HepG2 (cell line): ENCODE results near the gene VSIG2. TPM values are rescaled to one million over a fixed set of nuclear protein-coding genes. Genes with fewer than 3 reads are reported as not detected.
A peak's percentile ranks its signal among the peaks of the same experiment; 100 is the strongest.

Experiments used
- ATRX ChIP-seq: sonication (generic); formaldehyde crosslinking; IDR thresholded peaks from 2 replicates; pipeline ENCODE4 v1.4.0; 2020; ENCODE audit warnings: missing genetic modification reagents, borderline replicate concordance
- CCDC6 ChIP-seq: sonication (generic); formaldehyde crosslinking; IDR thresholded peaks from 2 replicates; pipeline ENCODE4 v1.8.1; 2022; ENCODE audit warnings: mild to moderate bottlenecking, missing genetic modification reagents, moderate library complexity
- FOXJ3 ChIP-seq: sonication (generic); formaldehyde crosslinking; IDR thresholded peaks from 2 replicates; pipeline ENCODE4 v1.4.0; 2020; ENCODE audit warnings: missing genetic modification reagents, mild to moderate bottlenecking, borderline replicate concordance
- GABPB1 ChIP-seq: IDR thresholded peaks from 2 replicates; pipeline ENCODE4 v1.6.1; 2016; ENCODE audit warnings: mild to moderate bottlenecking, missing genetic modification reagents, moderate library complexity, missing compliant biosample characterization
- KLF13 ChIP-seq: sonication (generic); formaldehyde crosslinking; IDR thresholded peaks from 2 replicates; pipeline ENCODE4 v1.4.0; 2020; ENCODE audit warnings: mild to moderate bottlenecking, missing genetic modification reagents
- MZF1 ChIP-seq: sonication (generic); formaldehyde crosslinking; IDR thresholded peaks from 2 replicates; pipeline ENCODE4 v1.8.1; 2023; ENCODE audit warnings: mild to moderate bottlenecking, missing genetic modification reagents, borderline replicate concordance
- NCOA1 ChIP-seq: sonication (generic); formaldehyde crosslinking; IDR thresholded peaks from 2 replicates; pipeline ENCODE4 v1.9.0; 2021; ENCODE audit warnings: missing genetic modification reagents
- NFIB ChIP-seq: sonication (generic); formaldehyde crosslinking; IDR thresholded peaks from 2 replicates; pipeline ENCODE4 v1.9.0; 2021; ENCODE audit warnings: missing genetic modification reagents, mild to moderate bottlenecking, borderline replicate concordance
- NR2F2 ChIP-seq: IDR thresholded peaks from 2 replicates; pipeline ENCODE4 v1.6.1; 2012; ENCODE audit warnings: low read depth, inconsistent platforms, borderline replicate concordance
- PAF1 ChIP-seq: IDR thresholded peaks from 2 replicates; pipeline ENCODE4 v1.6.1; 2016; ENCODE audit warnings: missing genetic modification reagents, missing compliant biosample characterization
- PCBP1 ChIP-seq: fragments of 200-400 bp; formaldehyde crosslinking; IDR thresholded peaks from 2 replicates; pipeline ENCODE4 v1.6.1; 2017; ENCODE audit warnings: mild to moderate bottlenecking, low read depth, low read length, borderline replicate concordance
- PHB2 ChIP-seq: fragments of 450-650 bp; IDR thresholded peaks from 2 replicates; pipeline ENCODE4 v1.6.1; 2018; ENCODE audit not compliant: partially characterized antibody
- SIX4 ChIP-seq: sonication (generic); formaldehyde crosslinking; IDR thresholded peaks from 2 replicates; pipeline ENCODE4 v1.4.0; 2020; ENCODE audit warnings: missing genetic modification reagents
- SRY ChIP-seq: sonication (generic); formaldehyde crosslinking; IDR thresholded peaks from 2 replicates; pipeline ENCODE4 v1.8.0; 2022; ENCODE audit warnings: mild to moderate bottlenecking, missing genetic modification reagents
- TRIM24 ChIP-seq: sonication (generic); formaldehyde crosslinking; IDR thresholded peaks from 2 replicates; pipeline ENCODE4 v1.8.0; 2022; ENCODE audit warnings: mild to moderate bottlenecking, missing genetic modification reagents
- XRCC5 ChIP-seq: fragments of 200-400 bp; formaldehyde crosslinking; optimal IDR thresholded peaks from 2 replicates; pipeline ENCODE3; 2017; ENCODE audit warnings: mild to moderate bottlenecking, low read length
- ZBTB21 ChIP-seq: sonication (generic); formaldehyde crosslinking; IDR thresholded peaks from 2 replicates; pipeline ENCODE4 v1.4.0; 2020; ENCODE audit warnings: missing genetic modification reagents
- ZNF337 ChIP-seq: sonication (generic); formaldehyde crosslinking; IDR thresholded peaks from 2 replicates; pipeline ENCODE4 v1.5.1; 2020; ENCODE audit warnings: missing genetic modification reagents, low read depth, mild to moderate bottlenecking, borderline replicate concordance
- ZNF703 ChIP-seq: sonication (generic); formaldehyde crosslinking; IDR thresholded peaks from 2 replicates; pipeline ENCODE4 v1.5.1; 2020; ENCODE audit warnings: missing genetic modification reagents, mild to moderate bottlenecking, moderate library complexity, borderline replicate concordance
- ZNF841 ChIP-seq: sonication (generic); formaldehyde crosslinking; IDR thresholded peaks from 2 replicates; pipeline ENCODE4 v1.8.1; 2023; ENCODE audit warnings: missing genetic modification reagents, borderline replicate concordance
- polyA plus RNA-seq, 8 experiments: library from polyadenylated mRNA; depleted of rRNA in 3 of 8; stranded (reverse) in 7 of 8; unstranded in 1 of 8; fragments of >200 nt; fragmentation: Illumina TruSeq in 4 of 8; extraction: Trizol in 4 of 8; gene quantifications; 2 replicates each; pipeline versions ENCODE4 v1.2.1 to v1.2.3, GENCODE V29; 2011 to 2016; ENCODE audit warnings: low read depth in 4 of 8, missing spikeins in 1 of 8, mixed read lengths in 1 of 8; ENCODE audit not compliant: insufficient read depth in 1 of 8
- total RNA-seq, 5 experiments: library from RNA; depleted of rRNA; stranded (reverse); fragments of >200 nt; fragmentation: Illumina TruSeq; extraction: Trizol; gene quantifications; 2 replicates each; pipeline ENCODE4 v1.2.3, GENCODE V29; 2016; ENCODE audit warnings: low read depth in 1 of 5
- TF ChIP-seq, protein P1 (sequence below): IDR thresholded peaks from 2 replicates; pipeline ENCODE4 v1.6.1; 2016; ENCODE audit warnings: mild to moderate bottlenecking
- TF ChIP-seq, protein P2 (sequence below): sonication (generic); formaldehyde crosslinking; IDR thresholded peaks from 2 replicates; pipeline ENCODE4 v1.8.0; 2023; ENCODE audit warnings: mild to moderate bottlenecking, missing genetic modification reagents
- TF ChIP-seq, protein P3 (sequence below): IDR thresholded peaks from 2 replicates; pipeline ENCODE4 v1.6.1; 2018; ENCODE audit warnings: missing genetic modification reagents
- TF ChIP-seq, protein P4 (sequence below): sonication (generic); formaldehyde crosslinking; IDR thresholded peaks from 2 replicates; pipeline ENCODE4 v1.4.0; 2020; ENCODE audit warnings: mild to moderate bottlenecking, missing genetic modification reagents
- TF ChIP-seq, protein P5 (sequence below): sonication (generic); formaldehyde crosslinking; IDR thresholded peaks from 2 replicates; pipeline ENCODE4 v1.8.0; 2022; ENCODE audit warnings: mild to moderate bottlenecking, missing genetic modification reagents, moderate library complexity

Gene VSIG2
- total and polyA plus RNA-seq, 2 of the 13 experiments (the other 11 are each of a cell fraction or from before 2014, with no cell fraction given): 0.80 to 2.7 TPM

DNA sequence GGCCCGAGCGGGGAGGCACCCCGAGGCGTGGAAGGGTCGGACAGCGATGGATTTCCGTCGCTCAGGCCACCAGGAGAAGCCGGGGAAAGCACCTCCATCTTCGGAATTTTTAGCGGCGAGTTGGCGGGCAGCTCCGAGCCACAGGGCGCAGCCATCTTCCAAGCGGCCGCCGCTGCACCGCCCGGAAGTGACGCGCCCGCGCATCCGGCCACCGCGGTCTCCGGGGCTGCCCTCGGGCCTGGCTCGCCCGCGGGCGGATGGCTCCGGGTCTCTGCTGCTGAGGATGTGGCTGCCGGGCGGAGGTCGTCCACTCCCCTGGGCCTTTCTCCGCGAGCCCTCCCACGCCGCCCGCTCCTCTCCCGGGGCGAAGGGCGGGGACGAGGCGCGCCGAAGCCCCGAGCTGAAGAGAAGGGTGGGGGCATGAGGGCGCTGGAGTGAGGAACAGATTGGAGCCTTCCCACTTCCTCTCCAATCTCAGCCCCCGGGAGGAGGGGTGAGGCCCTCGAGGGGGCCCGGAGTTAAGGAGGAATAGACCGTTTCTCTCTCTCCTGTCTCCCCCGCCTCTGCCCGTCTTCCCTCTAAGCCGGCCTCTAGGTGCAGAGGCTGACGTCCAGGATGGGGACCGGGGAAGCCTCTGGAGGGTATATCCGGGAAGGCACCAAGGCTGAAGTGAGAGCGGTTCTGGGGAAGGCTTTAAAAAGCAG lies 48.3 kb upstream of the VSIG2 start, which contains the start of gene MSANTD2 (continued):
- TF ChIP-seq, protein P1, sequence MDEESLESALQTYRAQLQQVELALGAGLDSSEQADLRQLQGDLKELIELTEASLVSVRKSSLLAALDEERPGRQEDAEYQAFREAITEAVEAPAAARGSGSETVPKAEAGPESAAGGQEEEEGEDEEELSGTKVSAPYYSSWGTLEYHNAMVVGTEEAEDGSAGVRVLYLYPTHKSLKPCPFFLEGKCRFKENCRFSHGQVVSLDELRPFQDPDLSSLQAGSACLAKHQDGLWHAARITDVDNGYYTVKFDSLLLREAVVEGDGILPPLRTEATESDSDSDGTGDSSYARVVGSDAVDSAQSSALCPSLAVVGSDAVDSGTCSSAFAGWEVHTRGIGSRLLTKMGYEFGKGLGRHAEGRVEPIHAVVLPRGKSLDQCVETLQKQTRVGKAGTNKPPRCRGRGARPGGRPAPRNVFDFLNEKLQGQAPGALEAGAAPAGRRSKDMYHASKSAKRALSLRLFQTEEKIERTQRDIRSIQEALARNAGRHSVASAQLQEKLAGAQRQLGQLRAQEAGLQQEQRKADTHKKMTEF (CRISPR knock-in tag): peak; percentile 77; the same call in 1 of the 2 replicates
- no peak for TF ChIP-seq NR2F2
- TF ChIP-seq PHB2: no peak
- TF ChIP-seq SRY (CRISPR knock-in tag): peak; percentile 79
- TF ChIP-seq PAF1: no peak
- no peak for TF ChIP-seq ZBTB21 (CRISPR knock-in tag)
- TF ChIP-seq ZNF337: 0 out of 2 replicates have a peak, but pooled peaks have one; percentile 67
- no peak for TF ChIP-seq SIX4
- TF ChIP-seq GABPB1: peak; percentile 95
- TF ChIP-seq XRCC5: peak; percentile 67
- TF ChIP-seq CCDC6 (CRISPR knock-in tag): no peak
- 0 out of 2 replicates have a peak, but pooled peaks have one; percentile 31 for TF ChIP-seq KLF13 (CRISPR knock-in tag)
- TF ChIP-seq, protein P2, sequence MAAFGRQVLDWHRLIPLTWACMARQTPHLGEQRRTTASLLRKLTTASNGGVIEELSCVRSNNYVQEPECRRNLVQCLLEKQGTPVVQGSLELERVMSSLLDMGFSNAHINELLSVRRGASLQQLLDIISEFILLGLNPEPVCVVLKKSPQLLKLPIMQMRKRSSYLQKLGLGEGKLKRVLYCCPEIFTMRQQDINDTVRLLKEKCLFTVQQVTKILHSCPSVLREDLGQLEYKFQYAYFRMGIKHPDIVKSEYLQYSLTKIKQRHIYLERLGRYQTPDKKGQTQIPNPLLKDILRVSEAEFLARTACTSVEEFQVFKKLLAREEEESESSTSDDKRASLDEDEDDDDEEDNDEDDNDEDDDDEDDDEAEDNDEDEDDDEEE (CRISPR knock-in tag): peak; percentile 92
- no peak for TF ChIP-seq NCOA1 (CRISPR knock-in tag)
- no peak for TF ChIP-seq MZF1
- TF ChIP-seq, protein P3, sequence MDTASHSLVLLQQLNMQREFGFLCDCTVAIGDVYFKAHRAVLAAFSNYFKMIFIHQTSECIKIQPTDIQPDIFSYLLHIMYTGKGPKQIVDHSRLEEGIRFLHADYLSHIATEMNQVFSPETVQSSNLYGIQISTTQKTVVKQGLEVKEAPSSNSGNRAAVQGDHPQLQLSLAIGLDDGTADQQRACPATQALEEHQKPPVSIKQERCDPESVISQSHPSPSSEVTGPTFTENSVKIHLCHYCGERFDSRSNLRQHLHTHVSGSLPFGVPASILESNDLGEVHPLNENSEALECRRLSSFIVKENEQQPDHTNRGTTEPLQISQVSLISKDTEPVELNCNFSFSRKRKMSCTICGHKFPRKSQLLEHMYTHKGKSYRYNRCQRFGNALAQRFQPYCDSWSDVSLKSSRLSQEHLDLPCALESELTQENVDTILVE: no peak
- TF ChIP-seq NFIB (CRISPR knock-in tag): no peak
- TF ChIP-seq TRIM24 (CRISPR knock-in tag): no peak
- no peak for TF ChIP-seq ATRX (CRISPR knock-in tag)
- TF ChIP-seq, protein P4, sequence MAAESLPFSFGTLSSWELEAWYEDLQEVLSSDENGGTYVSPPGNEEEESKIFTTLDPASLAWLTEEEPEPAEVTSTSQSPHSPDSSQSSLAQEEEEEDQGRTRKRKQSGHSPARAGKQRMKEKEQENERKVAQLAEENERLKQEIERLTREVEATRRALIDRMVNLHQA (CRISPR knock-in tag): no peak
- no peak for TF ChIP-seq FOXJ3 (CRISPR knock-in tag)
- no peak for TF ChIP-seq ZNF841 (CRISPR knock-in tag)
- 0 out of 2 replicates have a peak, but pooled peaks have one; percentile 25 for TF ChIP-seq ZNF703
- TF ChIP-seq, protein P5, sequence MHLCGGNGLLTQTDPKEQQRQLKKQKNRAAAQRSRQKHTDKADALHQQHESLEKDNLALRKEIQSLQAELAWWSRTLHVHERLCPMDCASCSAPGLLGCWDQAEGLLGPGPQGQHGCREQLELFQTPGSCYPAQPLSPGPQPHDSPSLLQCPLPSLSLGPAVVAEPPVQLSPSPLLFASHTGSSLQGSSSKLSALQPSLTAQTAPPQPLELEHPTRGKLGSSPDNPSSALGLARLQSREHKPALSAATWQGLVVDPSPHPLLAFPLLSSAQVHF (CRISPR knock-in tag): no peak
- no peak for TF ChIP-seq PCBP1
